ENCODE results near the gene PLA2G4B.

The PLA2G4B gene

DNA sequence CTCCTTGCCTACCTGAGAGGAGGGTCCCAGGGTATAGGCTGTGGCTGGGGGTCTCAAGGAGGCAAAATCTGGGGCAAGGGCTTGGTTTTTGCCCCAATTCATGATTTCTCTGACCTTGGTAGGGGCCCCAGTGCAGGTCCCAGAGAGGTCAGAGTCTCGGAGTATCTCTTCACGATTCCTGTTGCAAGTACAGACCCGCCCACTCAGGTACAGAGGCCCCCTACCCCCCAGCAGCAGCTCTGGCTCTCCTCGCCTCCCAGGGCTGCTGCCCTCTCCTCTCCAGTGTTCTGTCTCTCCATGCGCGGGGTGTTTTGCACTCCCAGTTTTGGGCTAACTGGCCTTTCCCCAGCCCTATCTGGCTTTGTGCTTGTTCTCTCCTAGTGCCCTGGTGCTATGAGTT, 16.2 kb upstream of the PLA2G4B start:
- Histone ChIP-seq H3K4me3 (ENCODE audit: insufficient read length, low read depth) (no peak overlapping the region), H3K9me3 (ENCODE audit: insufficient read depth, low read length) (no peaks in the 10 kb centered on the region), H3K27me3 (ENCODE audit: insufficient read depth, insufficient read length) (no peaks in the 10 kb centered on the region), H3K4me1 (ENCODE audit: insufficient read depth, insufficient read length) (no peaks in the 10 kb centered on the region), H3K36me3 (ENCODE audit: insufficient read depth, insufficient read length, low read length) (peaks cover 75% of the 10 kb centered on the region), H3K9ac (ENCODE audit: insufficient read length, low read depth) (no peak overlapping the region)
- no peak for DNase-seq (ENCODE audit: low read depth, low spot score)
- TF ChIP-seq YY1 (IDR thresholded peaks at IDR 0.05; ENCODE audit: insufficient read depth, insufficient read length) (no peak), SUZ12 (IDR thresholded peaks at IDR 0.05; ENCODE audit: extremely low read depth, insufficient read depth, insufficient read length) (no peak), ZNF274 (IDR thresholded peaks at IDR 0.05; ENCODE audit: low read depth, low read length) (no peak)

DNA sequence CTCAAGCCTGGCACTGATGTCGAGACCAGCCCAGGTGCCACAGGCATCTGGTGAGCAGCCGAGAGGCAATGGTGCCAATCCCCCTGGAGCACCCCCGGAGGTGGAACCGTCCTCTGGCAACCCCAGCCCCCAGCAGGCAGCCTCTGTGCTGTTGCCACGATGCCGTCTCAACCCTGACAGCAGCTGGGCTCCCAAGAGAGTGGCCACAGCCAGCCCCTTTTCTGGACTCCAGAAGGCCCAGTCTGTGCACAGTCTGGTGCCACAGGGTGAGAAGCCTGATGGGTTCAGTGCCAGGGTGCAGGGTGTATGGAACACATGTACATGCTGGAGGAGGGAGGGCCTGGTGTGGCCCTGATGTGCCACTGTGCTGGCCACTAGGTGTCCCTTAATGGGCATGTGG, 15.7 kb upstream of the PLA2G4B start:
- peaks cover 70% of the 10 kb centered on the region for H3K36me3 ChIP-seq (ENCODE audit: insufficient read depth, insufficient read length, low read length)
- no peaks in the 10 kb centered on the region for H3K9me3 ChIP-seq (ENCODE audit: insufficient read depth, low read length)
- H3K9ac ChIP-seq (ENCODE audit: insufficient read length, low read depth), result no peak overlapping the region
- no peak for DNase-seq (ENCODE audit: low read depth, low spot score)
- no peaks in the 10 kb centered on the region for H3K4me1 ChIP-seq (ENCODE audit: insufficient read depth, insufficient read length)
- H3K4me3 ChIP-seq (ENCODE audit: insufficient read length, low read depth), result no peak overlapping the region
- TF ChIP-seq SUZ12 (IDR thresholded peaks at IDR 0.05; ENCODE audit: extremely low read depth, insufficient read depth, insufficient read length), result no peak
- no peak for TF ChIP-seq ZNF274 (IDR thresholded peaks at IDR 0.05; ENCODE audit: low read depth, low read length)
- no peak for TF ChIP-seq YY1 (IDR thresholded peaks at IDR 0.05; ENCODE audit: insufficient read depth, insufficient read length)
- no peaks in the 10 kb centered on the region for H3K27me3 ChIP-seq (ENCODE audit: insufficient read depth, insufficient read length)

DNA sequence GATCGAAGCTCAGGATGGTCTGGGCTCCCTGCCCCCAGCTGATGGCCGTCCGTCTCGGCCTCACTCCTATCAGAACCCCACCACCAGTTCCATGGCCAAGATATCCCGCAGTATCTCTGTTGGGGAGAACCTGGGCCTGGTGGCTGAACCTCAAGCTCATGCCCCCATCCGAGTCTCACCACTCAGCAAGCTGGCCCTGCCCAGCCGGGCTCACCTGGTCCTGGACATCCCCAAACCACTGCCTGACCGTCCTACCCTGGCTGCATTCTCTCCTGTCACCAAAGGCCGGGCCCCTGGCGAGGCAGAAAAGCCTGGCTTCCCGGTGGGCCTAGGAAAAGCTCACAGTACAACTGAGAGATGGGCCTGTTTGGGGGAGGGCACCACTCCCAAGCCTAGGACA, 15.1 kb upstream of the PLA2G4B start:
- TF ChIP-seq ZNF274 (IDR thresholded peaks at IDR 0.05; ENCODE audit: low read depth, low read length) (no peak), SUZ12 (IDR thresholded peaks at IDR 0.05; ENCODE audit: extremely low read depth, insufficient read depth, insufficient read length) (no peak), YY1 (IDR thresholded peaks at IDR 0.05; ENCODE audit: insufficient read depth, insufficient read length) (no peak)
- no peaks in the 10 kb centered on the region for H3K9me3 ChIP-seq (ENCODE audit: insufficient read depth, low read length)
- no peaks in the 10 kb centered on the region for H3K4me1 ChIP-seq (ENCODE audit: insufficient read depth, insufficient read length)
- no peaks in the 10 kb centered on the region for H3K27me3 ChIP-seq (ENCODE audit: insufficient read depth, insufficient read length)
- H3K36me3 ChIP-seq (ENCODE audit: insufficient read depth, insufficient read length, low read length), result peaks cover 65% of the 10 kb centered on the region
- no peak overlapping the region for H3K9ac ChIP-seq (ENCODE audit: insufficient read length, low read depth)
- DNase-seq (ENCODE audit: low read depth, low spot score), result no peak
- no peak overlapping the region for H3K4me3 ChIP-seq (ENCODE audit: insufficient read length, low read depth)

DNA sequence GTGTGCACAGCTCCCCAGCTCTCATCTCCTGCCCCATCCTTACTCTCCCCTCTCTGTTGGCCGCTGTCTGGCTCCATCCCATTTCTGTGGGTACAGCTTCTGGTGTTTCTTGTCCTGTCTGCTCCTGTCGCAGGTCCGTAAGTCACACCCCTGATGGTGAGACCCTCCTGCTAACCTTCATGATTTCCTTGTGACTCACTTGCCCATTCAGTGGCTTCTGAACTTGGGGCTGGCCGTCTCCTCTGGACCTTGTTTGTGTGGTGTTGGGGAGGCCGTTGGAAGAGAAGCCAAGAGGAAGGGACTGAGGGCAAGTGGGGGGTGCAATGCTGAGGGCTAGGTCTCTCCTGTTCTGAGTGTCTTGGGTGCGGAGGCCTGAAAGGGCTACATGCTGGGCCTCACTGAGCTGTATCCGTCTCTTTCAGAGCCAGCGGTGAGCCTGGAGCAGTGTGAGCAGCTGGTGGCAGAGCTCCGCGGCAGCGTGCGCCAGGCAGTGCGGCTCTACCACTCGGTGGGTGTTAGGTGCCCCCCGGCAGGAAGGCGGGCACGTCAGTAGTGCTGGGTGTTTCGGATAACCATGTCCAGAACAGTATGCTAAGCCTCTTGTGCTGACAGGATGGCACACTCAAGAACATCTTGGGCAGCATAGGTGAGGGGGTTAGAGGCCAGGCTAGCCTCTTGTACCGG, 14.4 kb upstream of the PLA2G4B start:
- DNase-seq (ENCODE audit: low read depth, low spot score), result no peak
- Histone ChIP-seq H3K27me3 (ENCODE audit: insufficient read depth, insufficient read length) (no peaks in the 10 kb centered on the region), H3K36me3 (ENCODE audit: insufficient read depth, insufficient read length, low read length) (peaks cover 58% of the 10 kb centered on the region), H3K4me1 (ENCODE audit: insufficient read depth, insufficient read length) (no peaks in the 10 kb centered on the region), H3K9me3 (ENCODE audit: insufficient read depth, low read length) (no peaks in the 10 kb centered on the region), H3K4me3 (ENCODE audit: insufficient read length, low read depth) (no peak overlapping the region), H3K9ac (ENCODE audit: insufficient read length, low read depth) (no peak overlapping the region)
- no peak for TF ChIP-seq ZNF274 (IDR thresholded peaks at IDR 0.05; ENCODE audit: low read depth, low read length)
- no peak for TF ChIP-seq YY1 (IDR thresholded peaks at IDR 0.05; ENCODE audit: insufficient read depth, insufficient read length)

DNA sequence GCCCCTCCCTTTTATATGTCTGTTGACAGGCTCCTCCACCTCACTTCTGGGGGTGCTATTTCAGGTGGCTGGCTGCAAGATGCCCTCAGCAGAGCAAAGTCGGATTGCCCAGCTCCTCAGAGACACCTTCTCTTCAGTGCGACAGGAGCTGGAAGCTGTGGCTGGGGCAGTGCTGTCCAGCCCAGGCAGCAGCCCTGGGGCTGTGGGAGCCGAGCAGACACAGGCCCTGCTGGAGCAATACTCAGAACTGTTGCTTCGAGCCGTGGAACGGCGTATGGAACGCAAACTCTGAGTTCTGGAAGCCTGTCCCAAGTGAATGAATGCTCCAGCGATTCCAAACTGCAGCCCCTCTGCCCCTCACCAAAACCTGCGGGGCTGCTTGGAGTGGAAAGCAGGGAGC, 13.5 kb upstream of the PLA2G4B start:
- Histone ChIP-seq H3K9ac (ENCODE audit: insufficient read length, low read depth) (no peak overlapping the region), H3K27me3 (ENCODE audit: insufficient read depth, insufficient read length) (no peaks in the 10 kb centered on the region), H3K4me3 (ENCODE audit: insufficient read length, low read depth) (no peak overlapping the region), H3K9me3 (ENCODE audit: insufficient read depth, low read length) (no peaks in the 10 kb centered on the region), H3K36me3 (ENCODE audit: insufficient read depth, insufficient read length, low read length) (peaks cover 55% of the 10 kb centered on the region), H3K4me1 (ENCODE audit: insufficient read depth, insufficient read length) (no peaks in the 10 kb centered on the region)
- no peak for TF ChIP-seq SUZ12 (IDR thresholded peaks at IDR 0.05; ENCODE audit: extremely low read depth, insufficient read depth, insufficient read length)
- TF ChIP-seq ZNF274 (IDR thresholded peaks at IDR 0.05; ENCODE audit: low read depth, low read length), result no peak
- no peak for TF ChIP-seq YY1 (IDR thresholded peaks at IDR 0.05; ENCODE audit: insufficient read depth, insufficient read length)
- no peak for DNase-seq (ENCODE audit: low read depth, low spot score)

DNA sequence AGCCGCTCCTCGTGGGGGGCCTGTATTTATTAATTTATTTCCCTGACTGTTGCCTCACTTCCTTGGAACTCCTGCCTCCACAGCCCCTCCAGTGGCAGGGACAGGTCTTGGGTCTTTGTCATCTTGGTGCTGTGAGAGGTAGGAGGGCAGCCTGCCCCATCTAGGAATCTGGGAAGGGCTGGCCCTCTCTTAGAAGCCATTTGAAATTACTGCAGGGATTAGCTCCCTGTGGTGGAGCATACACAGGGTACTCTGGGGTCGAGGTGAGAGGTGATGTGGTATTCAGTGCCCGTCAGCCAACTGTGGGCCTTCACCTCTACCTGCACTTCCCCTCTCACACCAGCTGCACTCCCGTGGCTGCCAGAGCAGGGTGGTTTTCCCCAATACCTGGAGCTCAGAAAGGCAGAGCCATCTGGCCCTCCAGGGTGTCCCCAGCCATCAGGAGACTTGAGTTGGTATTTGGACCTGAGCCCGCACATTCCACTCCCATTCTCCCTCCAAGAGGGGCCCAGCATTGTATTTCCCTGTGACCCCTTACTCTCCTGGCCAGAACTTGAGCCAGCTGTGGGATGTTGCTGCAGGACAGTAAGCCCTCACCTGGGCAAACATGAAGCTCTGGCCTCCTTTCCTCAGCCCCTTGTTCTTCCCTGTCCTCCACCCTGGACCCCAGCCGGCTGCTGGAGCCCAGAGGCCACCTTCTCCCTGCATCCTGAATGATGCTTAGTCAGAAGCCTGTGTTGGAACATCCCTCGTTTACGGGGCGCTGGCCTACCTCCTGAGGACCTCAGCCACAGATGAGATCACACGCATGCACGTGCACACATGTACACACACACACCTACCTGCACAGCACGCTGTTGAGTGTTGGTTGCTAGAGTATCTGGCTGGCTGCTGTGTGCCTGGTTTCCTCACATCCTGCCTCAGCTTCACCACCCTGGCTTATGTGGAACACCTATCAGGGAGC, 12.8 kb upstream of the PLA2G4B start:
- H3K4me3 ChIP-seq (ENCODE audit: insufficient read length, low read depth), result no peak overlapping the region
- H3K36me3 ChIP-seq (ENCODE audit: insufficient read depth, insufficient read length, low read length), result peaks cover 56% of the 10 kb centered on the region
- no peaks in the 10 kb centered on the region for H3K9me3 ChIP-seq (ENCODE audit: insufficient read depth, low read length)
- H3K9ac ChIP-seq (ENCODE audit: insufficient read length, low read depth), result no peak overlapping the region
- H3K27me3 ChIP-seq (ENCODE audit: insufficient read depth, insufficient read length), result no peaks in the 10 kb centered on the region
- H3K4me1 ChIP-seq (ENCODE audit: insufficient read depth, insufficient read length), result no peaks in the 10 kb centered on the region
- TF ChIP-seq SUZ12 (IDR thresholded peaks at IDR 0.05; ENCODE audit: extremely low read depth, insufficient read depth, insufficient read length) (no peak), YY1 (IDR thresholded peaks at IDR 0.05; ENCODE audit: insufficient read depth, insufficient read length) (no peak), ZNF274 (IDR thresholded peaks at IDR 0.05; ENCODE audit: low read depth, low read length) (no peak)
- no peak for DNase-seq (ENCODE audit: low read depth, low spot score)

DNA sequence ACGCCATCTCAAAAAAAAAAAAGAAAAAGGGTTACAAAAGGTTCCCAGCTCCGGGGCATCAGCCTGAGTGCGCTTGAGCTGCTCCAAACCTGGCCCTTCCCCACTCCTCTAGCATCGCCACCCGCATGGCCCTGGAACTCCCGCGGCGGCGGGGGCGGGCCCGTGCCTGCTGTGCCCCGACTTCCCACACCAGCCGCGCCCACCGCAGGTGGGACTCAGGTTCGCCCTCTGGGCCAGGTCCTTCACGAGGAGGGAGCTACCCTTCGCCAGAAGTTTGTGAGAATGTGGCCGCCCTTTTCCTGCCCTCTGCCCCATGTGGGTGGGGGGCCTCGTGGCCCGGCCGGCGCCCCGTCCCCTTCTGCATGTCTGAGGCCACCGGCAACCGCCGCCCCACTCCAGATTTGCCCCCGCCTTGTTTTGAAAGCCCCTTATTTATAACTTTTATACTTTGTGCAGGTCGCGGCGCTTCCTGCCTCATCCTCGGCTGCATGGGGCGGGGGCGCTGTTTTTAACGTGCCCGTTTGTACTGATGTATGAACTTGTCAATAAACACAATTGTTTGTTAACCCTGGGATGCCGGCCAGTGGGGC, 11.3 kb upstream of the PLA2G4B start:
- H3K36me3 ChIP-seq (ENCODE audit: insufficient read depth, insufficient read length, low read length), result peaks cover 49% of the 10 kb centered on the region
- no peaks in the 10 kb centered on the region for H3K9me3 ChIP-seq (ENCODE audit: insufficient read depth, low read length)
- DNase-seq (ENCODE audit: low read depth, low spot score), result no peak
- TF ChIP-seq ZNF274 (IDR thresholded peaks at IDR 0.05; ENCODE audit: low read depth, low read length) (no peak), YY1 (IDR thresholded peaks at IDR 0.05; ENCODE audit: insufficient read depth, insufficient read length) (no peak), SUZ12 (IDR thresholded peaks at IDR 0.05; ENCODE audit: extremely low read depth, insufficient read depth, insufficient read length) (no peak)
- no peaks in the 10 kb centered on the region for H3K4me1 ChIP-seq (ENCODE audit: insufficient read depth, insufficient read length)
- no peaks in the 10 kb centered on the region for H3K27me3 ChIP-seq (ENCODE audit: insufficient read depth, insufficient read length)
- peak overlapping the region; percentile 61 for H3K9ac ChIP-seq (ENCODE audit: insufficient read length, low read depth)
- peak overlapping the region; percentile 32 for H3K4me3 ChIP-seq (ENCODE audit: insufficient read length, low read depth)
